IPS-11a (cell line): ENCODE measurements around the gene MED23.

Source experiments
- H3K4me3 ChIP-seq: one replicate; pipeline ENCODE4 v1.5.1; 2013; ENCODE audit warnings: low read depth, low read length, control low read depth

MED23 gene

GRCh38 chr6:131627724-131628682 is at the start of gene MED23:
Gene MED23, minus strand, starts transcription at chr6:131628242. Its CDS starts 193 bp downstream, at chr6:131628049.
- peak within 1 kb of the TSS; percentile 92 for H3K4me3 ChIP-seq

- H3K4me3 ChIP-seq, result no peak overlapping the region
These were observed 45.1 kb upstream of the MED23 start for GRCh38 chr6:131673184-131673583.

- no peak overlapping the region for H3K4me3 ChIP-seq
These were observed 41.8 kb upstream of the MED23 start for GRCh38 chr6:131669891-131670290.

GRCh38 chr6:131663578-131664165 is 35.6 kb upstream of the MED23 start:
- no peak overlapping the region for H3K4me3 ChIP-seq

- H3K4me3 ChIP-seq, result no peak overlapping the region
These were observed 32.2 kb upstream of the MED23 start for GRCh38 chr6:131660195-131660594.

GRCh38 chr6:131658287-131658686 is 30.2 kb upstream of the MED23 start:
- no peak overlapping the region for H3K4me3 ChIP-seq

GRCh38 chr6:131657630-131658111 is 29.6 kb upstream of the MED23 start:
- H3K4me3 ChIP-seq, result no peak overlapping the region

- no peak overlapping the region for H3K4me3 ChIP-seq
These were observed 29.2 kb upstream of the MED23 start for GRCh38 chr6:131657222-131657621.

GRCh38 chr6:131656667-131657066 is 28.6 kb upstream of the MED23 start:
- H3K4me3 ChIP-seq, result no peak overlapping the region

GRCh38 chr6:131655951-131656350 is 27.9 kb upstream of the MED23 start:
- no peak overlapping the region for H3K4me3 ChIP-seq

- no peak overlapping the region for H3K4me3 ChIP-seq
These were observed 27.3 kb upstream of the MED23 start for GRCh38 chr6:131655387-131655786.

GRCh38 chr6:131654326-131654725 is 26.3 kb upstream of the MED23 start:
- H3K4me3 ChIP-seq, result no peak overlapping the region

GRCh38 chr6:131652472-131652871 is 24.4 kb upstream of the MED23 start:
- H3K4me3 ChIP-seq, result no peak overlapping the region

GRCh38 chr6:131651782-131652181 is 23.7 kb upstream of the MED23 start:
- no peak overlapping the region for H3K4me3 ChIP-seq

- H3K4me3 ChIP-seq, result no peak overlapping the region
These were observed 18.2 kb upstream of the MED23 start for GRCh38 chr6:131646249-131646670.

- H3K4me3 ChIP-seq, result no peak overlapping the region
These were observed 17.8 kb upstream of the MED23 start for GRCh38 chr6:131645846-131646245.

- no peak overlapping the region for H3K4me3 ChIP-seq
These were observed 16.9 kb upstream of the MED23 start for GRCh38 chr6:131644921-131645320.

- no peak overlapping the region for H3K4me3 ChIP-seq
These were observed 15.9 kb upstream of the MED23 start for GRCh38 chr6:131643855-131644460.

- no peak overlapping the region for H3K4me3 ChIP-seq
These were observed 15.1 kb upstream of the MED23 start for GRCh38 chr6:131642987-131643611.

GRCh38 chr6:131642565-131642964 is 14.5 kb upstream of the MED23 start:
- no peak overlapping the region for H3K4me3 ChIP-seq

GRCh38 chr6:131641554-131641953 is 13.5 kb upstream of the MED23 start:
- H3K4me3 ChIP-seq, result no peak overlapping the region
